Measurements from ENCODE around the gene PNPLA3.

DNA sequence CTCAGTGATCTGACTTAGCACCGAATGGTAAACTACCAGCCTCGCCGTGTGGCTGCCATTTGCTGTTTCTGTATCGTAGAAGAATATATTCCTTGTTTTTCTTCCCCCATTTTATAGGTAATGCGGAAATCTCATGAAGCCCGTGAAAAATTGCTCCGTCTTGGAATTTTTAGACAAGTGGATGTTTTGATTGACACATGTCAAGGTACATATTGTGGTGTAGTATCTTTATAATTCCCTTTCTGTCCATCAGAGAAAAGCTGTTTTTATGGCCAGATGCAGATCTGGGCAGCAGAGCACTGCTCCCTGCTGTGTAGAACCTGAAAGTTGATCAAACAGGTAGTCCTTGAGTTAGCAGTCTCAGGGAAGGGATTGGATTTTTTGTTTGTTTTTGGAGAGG lies 45.0 kb downstream of the PNPLA3 start:
- TF ChIP-seq, protein P1, sequence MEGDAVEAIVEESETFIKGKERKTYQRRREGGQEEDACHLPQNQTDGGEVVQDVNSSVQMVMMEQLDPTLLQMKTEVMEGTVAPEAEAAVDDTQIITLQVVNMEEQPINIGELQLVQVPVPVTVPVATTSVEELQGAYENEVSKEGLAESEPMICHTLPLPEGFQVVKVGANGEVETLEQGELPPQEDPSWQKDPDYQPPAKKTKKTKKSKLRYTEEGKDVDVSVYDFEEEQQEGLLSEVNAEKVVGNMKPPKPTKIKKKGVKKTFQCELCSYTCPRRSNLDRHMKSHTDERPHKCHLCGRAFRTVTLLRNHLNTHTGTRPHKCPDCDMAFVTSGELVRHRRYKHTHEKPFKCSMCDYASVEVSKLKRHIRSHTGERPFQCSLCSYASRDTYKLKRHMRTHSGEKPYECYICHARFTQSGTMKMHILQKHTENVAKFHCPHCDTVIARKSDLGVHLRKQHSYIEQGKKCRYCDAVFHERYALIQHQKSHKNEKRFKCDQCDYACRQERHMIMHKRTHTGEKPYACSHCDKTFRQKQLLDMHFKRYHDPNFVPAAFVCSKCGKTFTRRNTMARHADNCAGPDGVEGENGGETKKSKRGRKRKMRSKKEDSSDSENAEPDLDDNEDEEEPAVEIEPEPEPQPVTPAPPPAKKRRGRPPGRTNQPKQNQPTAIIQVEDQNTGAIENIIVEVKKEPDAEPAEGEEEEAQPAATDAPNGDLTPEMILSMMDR (IDR thresholded peaks at IDR 0.05; ENCODE audit: low read depth, low read length, poor library complexity, severe bottlenecking): no peak
- no peak for TF ChIP-seq EZH2phosphoT487 (IDR thresholded peaks at IDR 0.05; ENCODE audit: borderline replicate concordance, low read length)
